ENCODE data around the gene SMIM1.

- TF ChIP-seq CTCF (IDR thresholded peaks at IDR 0.05; ENCODE audit: low read depth, low read length), result no peak
- no peak for TF ChIP-seq EZH2phosphoT487 (IDR thresholded peaks at IDR 0.05; ENCODE audit: low read depth)
These were observed 6.2 kb downstream of the SMIM1 start for GRCh38 chr1:3778590-3779264.

All from OCI-LY3 (cell line).